GM23338 (cell line): ENCODE data around the gene KCTD2. TPM values are rescaled to one million over a fixed set of nuclear protein-coding genes. Genes with fewer than 3 reads are reported as not detected.
"Not testable (repeated sequence)": the region's sequence is repeated elsewhere in the genome, so short reads cannot be mapped to it uniquely, and the experiment has no call there.

Experiments used
- ATAC-seq: fragments of 200-7000 bp; cut with Tn5 transposase; 3 replicates; pipeline ENCODE4 v1.9.1; 2020
- DNase-seq: peaks from one replicate; pipeline ENCODE4 v3.0.0-alpha.2; 2015; ENCODE audit warnings: low spot score
- H2AFZ ChIP-seq: fragments of 200-600 bp; sonication (generic); 2 replicates; pipeline ENCODE4 v1.8.0; 2016; ENCODE audit warnings: antibody characterized with exemption, mild to moderate bottlenecking, moderate library complexity
- H3F3A ChIP-seq: fragments of 200-600 bp; sonication (generic); replicated peaks from 2 replicates; pipeline ENCODE4 v1.8.0; 2017; ENCODE audit warnings: antibody characterized with exemption, mixed run types, low read depth
- H3K27ac ChIP-seq: fragments of 200-600 bp; sonication (generic); 2 replicates; pipeline ENCODE4 v1.6.1; 2016; ENCODE audit warnings: low read depth
- H3K27me3 ChIP-seq: fragments of 200-600 bp; sonication (generic); 2 replicates; pipeline ENCODE4 v1.8.0; 2016; ENCODE audit warnings: mild to moderate bottlenecking, mixed run types, moderate library complexity; ENCODE audit not compliant: insufficient read depth
- H3K36me3 ChIP-seq: fragments of 200-600 bp; sonication (generic); 2 replicates; pipeline ENCODE4 v1.8.0; 2016; ENCODE audit warnings: mild to moderate bottlenecking; ENCODE audit not compliant: insufficient read depth
- H3K4me1 ChIP-seq: fragments of 200-600 bp; sonication (generic); 2 replicates; pipeline ENCODE4 v1.8.0; 2016; ENCODE audit warnings: mild to moderate bottlenecking, moderate library complexity; ENCODE audit not compliant: insufficient read depth
- H3K4me2 ChIP-seq: fragments of 200-600 bp; sonication (generic); 2 replicates; pipeline ENCODE4 v1.7.1; 2017; ENCODE audit warnings: mixed run types
- H3K4me3 ChIP-seq: fragments of 200-600 bp; sonication (generic); 2 replicates; pipeline ENCODE4 v1.6.1; 2016; ENCODE audit warnings: mixed run types
- H3K79me2 ChIP-seq: fragments of 200-600 bp; sonication (generic); replicated peaks from 2 replicates; pipeline ENCODE4 v1.8.0; 2017; ENCODE audit warnings: mild to moderate bottlenecking; ENCODE audit not compliant: insufficient read depth
- H3K9me2 ChIP-seq: fragments of 200-600 bp; sonication (generic); 2 replicates; pipeline ENCODE4 v1.8.0; 2017; ENCODE audit not compliant: insufficient read depth
- H4K20me1 ChIP-seq: fragments of 200-600 bp; sonication (generic); replicated peaks from 2 replicates; pipeline ENCODE4 v1.8.0; 2017; ENCODE audit warnings: mild to moderate bottlenecking; ENCODE audit not compliant: insufficient read depth
- H3K27ac Mint-ChIP-seq: 2 replicates; pipeline ENCODE4 v1.8.0; 2020; ENCODE audit warnings: inconsistent platforms, mild to moderate bottlenecking, moderate library complexity, mixed read lengths
- H3K27me3 Mint-ChIP-seq: 3 replicates; pipeline ENCODE4 v1.8.0; 2022; ENCODE audit warnings: low read depth, mild to moderate bottlenecking, moderate library complexity, mixed read lengths, inconsistent platforms; ENCODE audit not compliant: insufficient read depth, poor library complexity
- H3K36me3 Mint-ChIP-seq: 3 replicates; pipeline ENCODE4 v1.8.0; 2021; ENCODE audit warnings: low read depth, mild to moderate bottlenecking, inconsistent platforms, moderate library complexity, mixed read lengths
- H3K4me1 Mint-ChIP-seq: 3 replicates; pipeline ENCODE4 v1.8.0; 2020; ENCODE audit warnings: mild to moderate bottlenecking, inconsistent platforms, mixed read lengths
- H3K4me3 Mint-ChIP-seq: 3 replicates; pipeline ENCODE4 v1.8.0; 2021; ENCODE audit warnings: moderate library complexity, mild to moderate bottlenecking, inconsistent platforms, mixed read lengths
- H3K9me3 Mint-ChIP-seq: 3 replicates; pipeline ENCODE4 v1.8.0; 2020; ENCODE audit warnings: moderate library complexity, mild to moderate bottlenecking, inconsistent platforms, mixed read lengths
- CREB1 ChIP-seq: fragments of 250-450 bp; sonication (Bioruptor Pico); IDR thresholded peaks from 2 replicates; pipeline ENCODE4 v1.5.0; 2020; ENCODE audit warnings: low read depth, mild to moderate bottlenecking, moderate library complexity
- EZH2 ChIP-seq: fragments of 200-600 bp; sonication (generic); IDR thresholded peaks from one replicate; pipeline ENCODE4 v1.8.0; 2017; ENCODE audit warnings: antibody characterized with exemption, mild to moderate bottlenecking, low read depth; ENCODE audit not compliant: unreplicated experiment
- JUNB ChIP-seq: IDR thresholded peaks from one replicate; pipeline ENCODE4 v1.6.1; 2016; ENCODE audit warnings: antibody characterized with exemption; ENCODE audit not compliant: unreplicated experiment
- NANOG ChIP-seq: IDR thresholded peaks from 2 replicates; pipeline ENCODE4 v1.6.1; 2016; ENCODE audit warnings: antibody characterized with exemption, borderline replicate concordance
- STAT1 ChIP-seq: IDR thresholded peaks from one replicate; pipeline ENCODE4 v1.6.1; 2016; ENCODE audit warnings: antibody characterized with exemption; ENCODE audit not compliant: unreplicated experiment
- ZNF114 ChIP-seq: fragments of 250-450 bp; sonication (Bioruptor Pico); IDR thresholded peaks from 2 replicates; pipeline ENCODE4 v1.5.0; 2020; ENCODE audit warnings: mild to moderate bottlenecking, moderate library complexity
- ZNF331 ChIP-seq: fragments of 250-450 bp; sonication (Bioruptor Pico); IDR thresholded peaks from 2 replicates; pipeline ENCODE4 v1.5.0; 2020; ENCODE audit warnings: low read depth, mild to moderate bottlenecking, moderate library complexity
- polyA plus RNA-seq: library from polyadenylated mRNA; unstranded; fragments of >200 nt; fragmentation: Nextera tagmentation; extraction: Ambion mirVana; gene quantifications from 2 replicates; pipeline ENCODE4 v1.2.1, GENCODE V29; 2016
- total RNA-seq: library from RNA; depleted of rRNA; stranded (reverse); fragments of >200 nt; shearing (Covaris generic); gene quantifications from 2 replicates; pipeline ENCODE4 v1.2.3, GENCODE V29; 2014
- TF ChIP-seq, protein P1 (sequence below): fragments of 250-450 bp; sonication (Bioruptor Pico); IDR thresholded peaks from 2 replicates; pipeline ENCODE4 v1.5.0; 2020; ENCODE audit warnings: mild to moderate bottlenecking, moderate library complexity
- TF ChIP-seq, protein P2 (sequence below), 2 experiments: fragments of 200-600 bp in 1 of 2; sonication (generic) in 1 of 2; conservative IDR thresholded peaks; 2 replicates each; pipeline versions ENCODE4 v1.5.1 to v1.6.1; 2016 to 2017; ENCODE audit warnings: antibody characterized with exemption in 2 of 2, low read depth in 2 of 2, mild to moderate bottlenecking in 2 of 2, moderate library complexity in 1 of 2

Gene KCTD2
- total and polyA plus RNA-seq, 2 experiments from 2014 or later, result 7.4 to 30.0 TPM

DNA sequence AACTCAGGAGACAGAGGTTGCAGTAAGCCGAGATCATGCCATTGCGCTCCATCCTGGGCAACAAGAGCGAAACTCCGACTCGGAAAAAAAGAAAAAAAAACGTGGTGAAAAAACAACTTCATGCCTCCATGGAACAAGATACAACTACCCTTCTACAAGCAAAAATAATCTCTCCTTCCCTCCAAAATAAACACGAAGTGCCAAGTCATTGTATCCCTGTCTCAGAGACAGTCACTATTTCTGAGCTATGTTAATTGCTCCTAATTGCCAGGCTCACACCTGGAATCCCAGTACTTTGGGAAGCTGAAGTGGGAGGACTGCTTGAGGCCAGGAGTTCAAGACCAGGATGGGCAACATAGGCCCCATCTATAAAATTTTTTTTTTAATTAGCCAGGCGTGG is 21.7 kb downstream of the KCTD2 start:
- no peak overlapping the region for H3K4me2 ChIP-seq
- Mint-ChIP-seq H3K27me3 (peaks cover 10% of the 10 kb centered on the region), H3K4me3 (no peak overlapping the region), H3K4me1 (no peaks in the 10 kb centered on the region), H3K27ac (no peak overlapping the region), H3K36me3 (peaks cover 14% of the 10 kb centered on the region; the same call in 2 of the 3 replicates), H3K9me3 (no peaks in the 10 kb centered on the region)
- ATAC-seq (no peak), DNase-seq (no peak)
- 0 out of 2 replicates have a peak, but pooled peaks cover 5% of the 10 kb centered on the region for H3K36me3 ChIP-seq
- H3K79me2 ChIP-seq, result no peaks in the 10 kb centered on the region
- H3K9me2 ChIP-seq, result no peaks in the 10 kb centered on the region
- H4K20me1 ChIP-seq, result peaks cover 6% of the 10 kb centered on the region; the same call in 1 of the 2 replicates
- no peaks in the 10 kb centered on the region for H3K4me1 ChIP-seq
- H3F3A ChIP-seq, result 0 out of 2 replicates have a peak, but pooled peaks cover 3% of the 10 kb centered on the region
- TF ChIP-seq EZH2, result no peak
- TF ChIP-seq, protein P1, sequence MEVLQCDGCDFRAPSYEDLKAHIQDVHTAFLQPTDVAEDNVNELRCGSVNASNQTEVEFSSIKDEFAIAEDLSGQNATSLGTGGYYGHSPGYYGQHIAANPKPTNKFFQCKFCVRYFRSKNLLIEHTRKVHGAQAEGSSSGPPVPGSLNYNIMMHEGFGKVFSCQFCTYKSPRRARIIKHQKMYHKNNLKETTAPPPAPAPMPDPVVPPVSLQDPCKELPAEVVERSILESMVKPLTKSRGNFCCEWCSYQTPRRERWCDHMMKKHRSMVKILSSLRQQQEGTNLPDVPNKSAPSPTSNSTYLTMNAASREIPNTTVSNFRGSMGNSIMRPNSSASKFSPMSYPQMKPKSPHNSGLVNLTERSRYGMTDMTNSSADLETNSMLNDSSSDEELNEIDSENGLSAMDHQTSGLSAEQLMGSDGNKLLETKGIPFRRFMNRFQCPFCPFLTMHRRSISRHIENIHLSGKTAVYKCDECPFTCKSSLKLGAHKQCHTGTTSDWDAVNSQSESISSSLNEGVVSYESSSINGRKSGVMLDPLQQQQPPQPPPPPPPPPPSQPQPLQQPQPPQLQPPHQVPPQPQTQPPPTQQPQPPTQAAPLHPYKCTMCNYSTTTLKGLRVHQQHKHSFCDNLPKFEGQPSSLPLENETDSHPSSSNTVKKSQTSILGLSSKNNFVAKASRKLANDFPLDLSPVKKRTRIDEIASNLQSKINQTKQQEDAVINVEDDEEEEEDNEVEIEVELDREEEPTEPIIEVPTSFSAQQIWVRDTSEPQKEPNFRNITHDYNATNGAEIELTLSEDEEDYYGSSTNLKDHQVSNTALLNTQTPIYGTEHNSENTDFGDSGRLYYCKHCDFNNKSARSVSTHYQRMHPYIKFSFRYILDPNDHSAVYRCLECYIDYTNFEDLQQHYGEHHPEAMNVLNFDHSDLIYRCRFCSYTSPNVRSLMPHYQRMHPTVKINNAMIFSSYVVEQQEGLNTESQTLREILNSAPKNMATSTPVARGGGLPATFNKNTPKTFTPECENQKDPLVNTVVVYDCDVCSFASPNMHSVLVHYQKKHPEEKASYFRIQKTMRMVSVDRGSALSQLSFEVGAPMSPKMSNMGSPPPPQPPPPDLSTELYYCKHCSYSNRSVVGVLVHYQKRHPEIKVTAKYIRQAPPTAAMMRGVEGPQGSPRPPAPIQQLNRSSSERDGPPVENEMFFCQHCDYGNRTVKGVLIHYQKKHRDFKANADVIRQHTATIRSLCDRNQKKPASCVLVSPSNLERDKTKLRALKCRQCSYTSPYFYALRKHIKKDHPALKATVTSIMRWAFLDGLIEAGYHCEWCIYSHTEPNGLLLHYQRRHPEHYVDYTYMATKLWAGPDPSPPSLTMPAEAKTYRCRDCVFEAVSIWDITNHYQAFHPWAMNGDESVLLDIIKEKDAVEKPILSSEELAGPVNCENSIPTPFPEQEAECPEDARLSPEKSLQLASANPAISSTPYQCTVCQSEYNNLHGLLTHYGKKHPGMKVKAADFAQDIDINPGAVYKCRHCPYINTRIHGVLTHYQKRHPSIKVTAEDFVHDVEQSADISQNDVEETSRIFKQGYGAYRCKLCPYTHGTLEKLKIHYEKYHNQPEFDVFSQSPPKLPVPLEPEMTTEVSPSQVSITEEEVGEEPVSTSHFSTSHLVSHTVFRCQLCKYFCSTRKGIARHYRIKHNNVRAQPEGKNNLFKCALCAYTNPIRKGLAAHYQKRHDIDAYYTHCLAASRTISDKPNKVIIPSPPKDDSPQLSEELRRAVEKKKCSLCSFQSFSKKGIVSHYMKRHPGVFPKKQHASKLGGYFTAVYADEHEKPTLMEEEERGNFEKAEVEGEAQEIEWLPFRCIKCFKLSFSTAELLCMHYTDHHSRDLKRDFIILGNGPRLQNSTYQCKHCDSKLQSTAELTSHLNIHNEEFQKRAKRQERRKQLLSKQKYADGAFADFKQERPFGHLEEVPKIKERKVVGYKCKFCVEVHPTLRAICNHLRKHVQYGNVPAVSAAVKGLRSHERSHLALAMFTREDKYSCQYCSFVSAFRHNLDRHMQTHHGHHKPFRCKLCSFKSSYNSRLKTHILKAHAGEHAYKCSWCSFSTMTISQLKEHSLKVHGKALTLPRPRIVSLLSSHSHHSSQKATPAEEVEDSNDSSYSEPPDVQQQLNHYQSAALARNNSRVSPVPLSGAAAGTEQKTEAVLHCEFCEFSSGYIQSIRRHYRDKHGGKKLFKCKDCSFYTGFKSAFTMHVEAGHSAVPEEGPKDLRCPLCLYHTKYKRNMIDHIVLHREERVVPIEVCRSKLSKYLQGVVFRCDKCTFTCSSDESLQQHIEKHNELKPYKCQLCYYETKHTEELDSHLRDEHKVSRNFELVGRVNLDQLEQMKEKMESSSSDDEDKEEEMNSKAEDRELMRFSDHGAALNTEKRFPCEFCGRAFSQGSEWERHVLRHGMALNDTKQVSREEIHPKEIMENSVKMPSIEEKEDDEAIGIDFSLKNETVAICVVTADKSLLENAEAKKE, result no peak
- no peak for TF ChIP-seq ZNF114 (CRISPR knock-in tag)
- TF ChIP-seq CREB1, result no peak
- no peak for TF ChIP-seq ZNF331 (CRISPR knock-in tag)
- no peak for TF ChIP-seq STAT1
- TF ChIP-seq NANOG, result no peak
- no peaks in the 10 kb centered on the region for H3K27me3 ChIP-seq
- no peak overlapping the region for H3K27ac ChIP-seq
- no peak overlapping the region for H2AFZ ChIP-seq
- H3K4me3 ChIP-seq, result no peak overlapping the region

DNA sequence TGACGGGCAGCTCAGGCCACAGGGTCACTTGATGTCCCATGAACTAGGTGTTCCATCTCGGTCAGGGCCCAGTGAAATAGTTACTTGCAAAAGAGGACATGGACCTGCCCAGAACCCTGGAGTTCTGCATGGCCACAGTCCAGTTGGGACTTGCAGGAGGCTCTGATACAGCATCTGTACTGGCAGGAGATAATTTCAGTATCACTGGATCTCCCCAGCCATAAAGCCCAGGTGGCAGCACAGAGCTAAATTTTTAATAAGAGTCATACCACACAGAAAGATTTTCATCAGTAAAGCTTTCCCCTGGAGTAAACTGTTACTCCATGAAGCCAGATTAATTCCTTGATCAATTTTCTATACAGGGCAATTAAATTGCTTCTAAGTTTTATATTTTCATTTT is 22.8 kb downstream of the KCTD2 start:
- Histone ChIP-seq H3K27ac (no peak overlapping the region; the same call in 1 of the 2 replicates), H3K79me2 (no peaks in the 10 kb centered on the region), H3K27me3 (no peaks in the 10 kb centered on the region), H3K4me2 (no peak overlapping the region), H3K4me1 (no peaks in the 10 kb centered on the region), H3K4me3 (no peak overlapping the region), H4K20me1 (peaks cover 3% of the 10 kb centered on the region; the same call in 1 of the 2 replicates), H3K36me3 (no peaks in the 10 kb centered on the region), H3F3A (0 out of 2 replicates have a peak, but pooled peaks cover 3% of the 10 kb centered on the region), H3K9me2 (no peaks in the 10 kb centered on the region), H2AFZ (no peak overlapping the region)
- Mint-ChIP-seq H3K27ac (no peak overlapping the region), H3K4me3 (no peak overlapping the region), H3K4me1 (no peaks in the 10 kb centered on the region), H3K9me3 (no peaks in the 10 kb centered on the region), H3K27me3 (peaks cover 11% of the 10 kb centered on the region), H3K36me3 (peaks cover 3% of the 10 kb centered on the region; the same call in 2 of the 3 replicates)
- ATAC-seq (no peak), DNase-seq (no peak)
- TF ChIP-seq JUNB, result no peak
- TF ChIP-seq, protein P2, sequence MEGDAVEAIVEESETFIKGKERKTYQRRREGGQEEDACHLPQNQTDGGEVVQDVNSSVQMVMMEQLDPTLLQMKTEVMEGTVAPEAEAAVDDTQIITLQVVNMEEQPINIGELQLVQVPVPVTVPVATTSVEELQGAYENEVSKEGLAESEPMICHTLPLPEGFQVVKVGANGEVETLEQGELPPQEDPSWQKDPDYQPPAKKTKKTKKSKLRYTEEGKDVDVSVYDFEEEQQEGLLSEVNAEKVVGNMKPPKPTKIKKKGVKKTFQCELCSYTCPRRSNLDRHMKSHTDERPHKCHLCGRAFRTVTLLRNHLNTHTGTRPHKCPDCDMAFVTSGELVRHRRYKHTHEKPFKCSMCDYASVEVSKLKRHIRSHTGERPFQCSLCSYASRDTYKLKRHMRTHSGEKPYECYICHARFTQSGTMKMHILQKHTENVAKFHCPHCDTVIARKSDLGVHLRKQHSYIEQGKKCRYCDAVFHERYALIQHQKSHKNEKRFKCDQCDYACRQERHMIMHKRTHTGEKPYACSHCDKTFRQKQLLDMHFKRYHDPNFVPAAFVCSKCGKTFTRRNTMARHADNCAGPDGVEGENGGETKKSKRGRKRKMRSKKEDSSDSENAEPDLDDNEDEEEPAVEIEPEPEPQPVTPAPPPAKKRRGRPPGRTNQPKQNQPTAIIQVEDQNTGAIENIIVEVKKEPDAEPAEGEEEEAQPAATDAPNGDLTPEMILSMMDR (conservative IDR thresholded peaks at IDR 0.05; ENCODE audit: low read depth in 2 of 2), result peak; percentile 12 to 37; a peak in 2 of 4 replicates

DNA sequence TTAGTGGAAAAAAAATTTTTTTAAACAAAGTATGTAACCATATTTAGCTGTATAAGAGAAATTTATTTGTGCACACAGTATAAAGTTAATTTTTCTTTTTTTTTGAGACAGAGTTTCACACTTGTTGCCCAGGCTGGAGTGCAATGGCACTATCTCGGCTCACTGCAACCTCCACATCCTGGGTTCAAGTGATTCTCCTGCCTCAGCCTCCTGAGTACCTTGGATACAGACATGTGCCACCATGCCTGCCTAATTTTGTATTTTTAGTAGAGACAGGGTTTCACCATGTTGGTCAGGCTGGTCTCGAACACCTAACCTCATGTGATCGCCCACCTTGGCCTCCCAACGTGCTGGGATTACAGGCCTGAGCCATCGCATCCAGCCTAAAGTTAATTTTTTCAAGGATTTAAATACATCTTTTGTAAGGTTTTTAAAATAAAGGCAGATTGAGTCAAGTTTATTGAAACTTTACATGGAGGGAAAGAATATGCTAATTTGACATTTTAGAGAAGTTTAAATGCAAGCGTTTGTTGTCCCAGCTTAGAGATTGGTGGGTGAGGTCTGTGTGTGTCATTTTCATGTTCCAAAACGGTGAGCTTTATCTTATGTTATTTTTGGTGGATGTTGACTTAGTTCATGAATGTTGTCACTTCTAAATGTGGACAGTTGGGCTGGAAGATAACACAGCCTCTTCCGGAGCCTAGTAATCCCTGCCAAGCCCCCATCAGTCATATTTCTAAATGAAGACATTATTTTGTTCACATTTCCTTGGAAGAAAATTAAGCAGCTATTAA is 24.6 kb downstream of the KCTD2 start:
- H3K4me1 Mint-ChIP-seq, H3K9me3 Mint-ChIP-seq, H4K20me1 ChIP-seq, H3K4me2 ChIP-seq, H2AFZ ChIP-seq, H3K79me2 ChIP-seq, ATAC-seq, H3K4me3 ChIP-seq, H3K36me3 Mint-ChIP-seq, H3K27ac Mint-ChIP-seq, H3K36me3 ChIP-seq, DNase-seq, H3F3A ChIP-seq, H3K27me3 Mint-ChIP-seq, H3K4me1 ChIP-seq, H3K27ac ChIP-seq, H3K4me3 Mint-ChIP-seq, H3K9me2 ChIP-seq, H3K27me3 ChIP-seq: not testable (repeated sequence)
